SK-MEL-5 (cell line): ENCODE results near the gene SMIM27. TPM values are rescaled to one million over a fixed set of nuclear protein-coding genes. Genes with fewer than 3 reads are reported as not detected.
A peak's percentile ranks its signal among the peaks of the same experiment; 100 is the strongest.
"Not testable (repeated sequence)": the region's sequence is repeated elsewhere in the genome, so short reads cannot be mapped to it uniquely, and the experiment has no call there.

Source experiments
- DNase-seq: peaks from one replicate; pipeline ENCODE4 v3.0.0-alpha.2; 2016; ENCODE audit warnings: low read depth, low spot score
- in situ Hi-C: cut with HindIII; loops from 2 replicates; pipeline ENCODE4 v1.10.0; 2016; ENCODE audit warnings: low sequenced_read_pairs, high pct_unique_total_duplicates, low pct_unique_long_range_greater_than_20kb
- polyA plus RNA-seq, 2 experiments: library from polyadenylated mRNA; depleted of rRNA; stranded (reverse); fragments of >200 nt; gene quantifications; 2 replicates each; pipeline ENCODE4 v1.2.3, GENCODE V29; 2015
- total RNA-seq: library from RNA; depleted of rRNA; stranded (reverse); fragments of >200 nt; shearing (Covaris generic); gene quantifications from 2 replicates; pipeline ENCODE4 v1.2.3, GENCODE V29; 2014; rRNA removed

The SMIM27 gene
- 0.43 and 1.9 TPM in 2 replicates for total RNA-seq
- 1.2 and 1.6 TPM in 2 replicates for polyA plus RNA-seq (2015; cell fraction: cytosol; rRNA removed)
- polyA plus RNA-seq (2015; cell fraction: nucleus; rRNA removed): 0.30 TPM in 1 of 2 replicates, not detected in the other

GRCh38 chr9:32552172-32552872 is at the start of gene SMIM27, which contains the start of gene TOPORS:
SMIM27 (plus strand) TSS chr9:32552327; CDS start chr9:32552435, 108 bp downstream.
TOPORS (minus strand) TSS chr9:32552586; CDS start chr9:32552436, 150 bp downstream.
- in situ Hi-C loops: no loop called here
- peak; percentile 87 for DNase-seq

GRCh38 chr9:32502464-32502863 is 49.7 kb upstream of the SMIM27 start:
- peak; percentile 37 for DNase-seq
- in situ Hi-C loops: no loop called here

- in situ Hi-C loops: no loop called here
Observed at GRCh38 chr9:32503008-32503407, 49.1 kb upstream of the SMIM27 start.

GRCh38 chr9:32508728-32509127 is 43.4 kb upstream of the SMIM27 start:
- in situ Hi-C loops: no loop called here
- no peak for DNase-seq

More at GRCh38 chr9:32503008-32503407, 49.1 kb upstream of the SMIM27 start:
- DNase-seq: no peak

- in situ Hi-C loops: no loop called here
- DNase-seq: no peak
Observed at GRCh38 chr9:32516241-32516640, 35.9 kb upstream of the SMIM27 start.

- in situ Hi-C loops: no loop called here
Observed at GRCh38 chr9:32518276-32518675, 33.9 kb upstream of the SMIM27 start.

GRCh38 chr9:32523910-32524309 is 28.2 kb upstream of the SMIM27 start:
- DNase-seq: no peak
- in situ Hi-C loops: no loop called here

More at GRCh38 chr9:32518276-32518675, 33.9 kb upstream of the SMIM27 start:
- DNase-seq: no peak

- in situ Hi-C loops, DNase-seq: not testable (repeated sequence)
Observed at GRCh38 chr9:32524558-32524891, 27.6 kb upstream of the SMIM27 start.

GRCh38 chr9:32524892-32525708 is 27.0 kb upstream of the SMIM27 start:
- no peak for DNase-seq
- in situ Hi-C loops: no loop called here

GRCh38 chr9:32525709-32526030 is 26.5 kb upstream of the SMIM27 start:
- in situ Hi-C loops: no loop called here
- DNase-seq: no peak

- in situ Hi-C loops: no loop called here
Observed at GRCh38 chr9:32526041-32526706, 26.0 kb upstream of the SMIM27 start, which contains the start of gene RIGI. RIGI (minus strand) TSS chr9:32526196; CDS start chr9:32526166, 30 bp downstream.

GRCh38 chr9:32526707-32527048 is 25.4 kb upstream of the SMIM27 start:
- in situ Hi-C loops: no loop called here

More at GRCh38 chr9:32526041-32526706, 26.0 kb upstream of the SMIM27 start, which contains the start of gene RIGI:
- DNase-seq: peak; percentile 81

GRCh38 chr9:32533336-32533735 is 18.8 kb upstream of the SMIM27 start:
- in situ Hi-C loops: no loop called here
- DNase-seq: no peak

More at GRCh38 chr9:32526707-32527048, 25.4 kb upstream of the SMIM27 start:
- DNase-seq: no peak

- in situ Hi-C loops: no loop called here
- no peak for DNase-seq
Observed at GRCh38 chr9:32533816-32534215, 18.3 kb upstream of the SMIM27 start.

- DNase-seq: no peak
- in situ Hi-C loops: no loop called here
Observed at GRCh38 chr9:32543047-32543446, 9.1 kb upstream of the SMIM27 start.

- in situ Hi-C loops: no loop called here
- no peak for DNase-seq
Observed at GRCh38 chr9:32545884-32546283, 6.2 kb upstream of the SMIM27 start.

- in situ Hi-C loops, DNase-seq: not testable (repeated sequence)
Observed at GRCh38 chr9:32548213-32548612, 3.9 kb upstream of the SMIM27 start.

- in situ Hi-C loops: no loop called here
- DNase-seq: no peak
Observed at GRCh38 chr9:32550150-32550561, 2.0 kb upstream of the SMIM27 start.
